ENCODE results near the gene PPTC7. TPM values are rescaled to one million over a fixed set of nuclear protein-coding genes. Genes with fewer than 3 reads are reported as not detected.
"Not testable (repeated sequence)": the region's sequence is repeated elsewhere in the genome, so short reads cannot be mapped to it uniquely, and the experiment has no call there.

The PPTC7 gene
- total RNA-seq, 1 donor from 2014 or later = 14.2 TPM

GRCh38 chr12:110574044-110574443 is 9.1 kb downstream of the PPTC7 start:
- Mint-ChIP-seq H3K27me3 (ENCODE audit: low read depth) (no peaks in the 10 kb centered on the region), H3K4me3 (no peak overlapping the region), H3K27ac (no peak overlapping the region), H3K9me3 (peaks cover 18% of the 10 kb centered on the region), H3K4me1 (peaks cover 5% of the 10 kb centered on the region), H3K36me3 (peaks cover 24% of the 10 kb centered on the region)
- no peak for DNase-seq (ENCODE audit: low spot score in 2 of 2, unreplicated experiment in 2 of 2)
- TF ChIP-seq CTCF (IDR thresholded peaks at IDR 0.05; ENCODE audit: unreplicated experiment) = no peak

- H3K4me1 Mint-ChIP-seq = peaks cover 12% of the 10 kb centered on the region
- not testable (repeated sequence) for H3K27me3 Mint-ChIP-seq (ENCODE audit: low read depth); H3K4me3 Mint-ChIP-seq; H3K27ac Mint-ChIP-seq; DNase-seq (ENCODE audit: low spot score in 2 of 2, unreplicated experiment in 2 of 2)
- H3K36me3 Mint-ChIP-seq = peaks cover 24% of the 10 kb centered on the region
- H3K9me3 Mint-ChIP-seq = peaks cover 18% of the 10 kb centered on the region
Observed at GRCh38 chr12:110570798-110571197, 12.3 kb downstream of the PPTC7 start.

- peaks cover 24% of the 10 kb centered on the region for H3K36me3 Mint-ChIP-seq
- not testable (repeated sequence) for H3K27me3 Mint-ChIP-seq (ENCODE audit: low read depth); DNase-seq (ENCODE audit: low spot score in 2 of 2, unreplicated experiment in 2 of 2); H3K4me3 Mint-ChIP-seq; H3K27ac Mint-ChIP-seq
- peaks cover 18% of the 10 kb centered on the region for H3K9me3 Mint-ChIP-seq
- peaks cover 17% of the 10 kb centered on the region for H3K4me1 Mint-ChIP-seq
Observed at GRCh38 chr12:110569838-110570237, 13.3 kb downstream of the PPTC7 start.

- Mint-ChIP-seq H3K4me1 (peaks cover 24% of the 10 kb centered on the region), H3K27me3 (ENCODE audit: low read depth) (no peaks in the 10 kb centered on the region), H3K27ac (no peak overlapping the region), H3K36me3 (peaks cover 24% of the 10 kb centered on the region), H3K4me3 (no peak overlapping the region), H3K9me3 (peaks cover 18% of the 10 kb centered on the region)
- no peak for DNase-seq (ENCODE audit: low spot score in 2 of 2, unreplicated experiment in 2 of 2)
- no peak for TF ChIP-seq CTCF (IDR thresholded peaks at IDR 0.05; ENCODE audit: unreplicated experiment)
Observed at GRCh38 chr12:110568752-110569151, 14.4 kb downstream of the PPTC7 start.

GRCh38 chr12:110566993-110567392 is 16.1 kb downstream of the PPTC7 start:
- TF ChIP-seq CTCF (IDR thresholded peaks at IDR 0.05; ENCODE audit: unreplicated experiment) = no peak
- Mint-ChIP-seq H3K27ac (no peak overlapping the region), H3K36me3 (peaks cover 16% of the 10 kb centered on the region), H3K27me3 (ENCODE audit: low read depth) (no peaks in the 10 kb centered on the region), H3K4me1 (peaks cover 26% of the 10 kb centered on the region), H3K4me3 (no peak overlapping the region), H3K9me3 (peaks cover 14% of the 10 kb centered on the region)
- DNase-seq (ENCODE audit: low spot score in 2 of 2, unreplicated experiment in 2 of 2) = no peak

- Mint-ChIP-seq H3K4me1 (peaks cover 26% of the 10 kb centered on the region), H3K4me3 (no peak overlapping the region), H3K36me3 (peaks cover 10% of the 10 kb centered on the region), H3K9me3 (peaks cover 7% of the 10 kb centered on the region), H3K27me3 (ENCODE audit: low read depth) (no peaks in the 10 kb centered on the region), H3K27ac (peak overlapping the region; percentile 43)
- DNase-seq (ENCODE audit: low spot score in 2 of 2, unreplicated experiment in 2 of 2) = no peak
- no peak for TF ChIP-seq CTCF (IDR thresholded peaks at IDR 0.05; ENCODE audit: unreplicated experiment)
Observed at GRCh38 chr12:110565894-110566871, 16.9 kb downstream of the PPTC7 start.
